CD4-positive, CD25-positive, alpha-beta regulatory T cell (primary cell): ENCODE data around the gene IRS1. TPM values are rescaled to one million over a fixed set of nuclear protein-coding genes. Genes with fewer than 3 reads are reported as not detected.

Experiments
- ATAC-seq, 2 donors: fragments of 150-1000 bp; cut with Tn5 transposase; one replicate each; pipeline ENCODE4 v1.10.0; 2021; ENCODE audit warnings: low read depth in 2 of 2, moderate number of reproducible peaks in 2 of 2, moderate library complexity in 1 of 2
- DNase-seq, 3 donors: peaks; one replicate each; pipeline versions ENCODE4 v3.0.0 to v3.0.0-alpha.2; 2012 to 2022; ENCODE audit warnings: mixed read lengths in 1 of 3
- H3K27ac ChIP-seq: one replicate; pipeline ENCODE4 v1.7.0; 2013; ENCODE audit warnings: mild to moderate bottlenecking, low read length; ENCODE audit not compliant: insufficient read depth, poor library complexity, severe bottlenecking
- H3K27me3 ChIP-seq: one replicate; pipeline ENCODE4 v1.7.0; 2013; ENCODE audit warnings: low read length; ENCODE audit not compliant: control insufficient read depth, insufficient read depth
- H3K36me3 ChIP-seq: one replicate; pipeline ENCODE4 v1.7.0; 2013; ENCODE audit warnings: mild to moderate bottlenecking, low read length, moderate library complexity; ENCODE audit not compliant: control insufficient read depth, insufficient read depth
- H3K4me1 ChIP-seq: 2 replicates; pipeline ENCODE4 v1.7.0; 2013; ENCODE audit warnings: mild to moderate bottlenecking, low read length; ENCODE audit not compliant: insufficient read depth, control insufficient read depth, poor library complexity, severe bottlenecking
- H3K4me3 ChIP-seq: one replicate; pipeline ENCODE4 v1.7.0; 2013; ENCODE audit warnings: low read depth, mild to moderate bottlenecking, low read length, moderate library complexity
- H3K9me3 ChIP-seq, 2 experiments: 1 replicate in 1 of 2; 2 replicates in 1 of 2; pipeline ENCODE4 v1.7.0; 2013; ENCODE audit warnings: low read length in 2 of 2, mild to moderate bottlenecking in 1 of 2, moderate library complexity in 1 of 2; ENCODE audit not compliant: control insufficient read depth in 2 of 2
- H3K27ac Mint-ChIP-seq, 3 donors: one replicate each; pipeline ENCODE4 v1.8.0; 2020 to 2022; ENCODE audit warnings: mild to moderate bottlenecking in 3 of 3, mixed read lengths in 3 of 3, moderate library complexity in 2 of 3
- H3K27me3 Mint-ChIP-seq: one replicate; pipeline ENCODE4 v1.8.0; 2022; ENCODE audit warnings: mild to moderate bottlenecking, mixed read lengths
- H3K36me3 Mint-ChIP-seq: one replicate; pipeline ENCODE4 v1.8.0; 2020; ENCODE audit warnings: mixed read lengths
- H3K4me1 Mint-ChIP-seq, 4 donors: one replicate each; pipeline ENCODE4 v1.8.0; 2020 to 2022; ENCODE audit warnings: mixed read lengths in 4 of 4, mild to moderate bottlenecking in 1 of 4
- H3K4me3 Mint-ChIP-seq, 4 donors: one replicate each; pipeline ENCODE4 v1.8.0; 2020 to 2022; ENCODE audit warnings: mild to moderate bottlenecking in 4 of 4, mixed read lengths in 4 of 4, moderate library complexity in 3 of 4
- H3K9me3 Mint-ChIP-seq, 7 donors: one replicate each; pipeline ENCODE4 v1.8.0; 2020 to 2022; ENCODE audit warnings: mixed read lengths in 7 of 7, mild to moderate bottlenecking in 3 of 7, moderate library complexity in 2 of 7
- polyA plus RNA-seq, 4 donors: library from polyadenylated mRNA; unstranded; fragments of 300-500 nt; fragmentation: Illumina TruSeq; gene quantifications; one replicate each; pipeline ENCODE4 v1.2.3, GENCODE V29; 2021
- total RNA-seq: library from RNA; stranded (reverse); gene quantifications from one replicate; pipeline ENCODE4 v1.2.3, GENCODE V29; 2022

IRS1 gene
- total and polyA plus RNA-seq, 5 donors from 2014 or later, result 0.05 to 3.5 (median 0.15) TPM; not detected in 1

DNA sequence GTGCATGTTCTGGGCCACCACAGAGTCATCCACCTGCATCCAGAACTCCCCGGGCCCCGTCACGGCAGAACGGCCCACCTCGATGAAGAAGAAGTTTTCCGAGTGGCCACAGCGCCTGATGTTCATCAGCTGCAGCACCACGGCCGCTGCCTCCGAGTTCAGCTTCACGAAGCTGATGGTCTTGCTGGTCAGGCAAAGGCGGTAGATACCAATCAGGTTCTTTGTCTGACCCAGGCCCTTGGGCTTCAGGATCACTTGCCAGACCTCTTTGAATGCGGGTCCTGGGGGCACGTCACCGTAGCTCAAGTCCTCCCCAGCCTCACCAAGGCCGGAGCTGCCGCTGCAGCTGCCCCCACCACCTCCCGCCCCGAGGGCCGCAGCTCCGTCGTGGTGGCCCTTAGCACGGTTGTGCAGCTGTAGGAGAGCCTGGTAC, 1.6 kb downstream of the IRS1 start:
- H3K4me3 Mint-ChIP-seq, result peak overlapping the region; percentile 86 to 93 (median 90)
- H3K27ac Mint-ChIP-seq, result peak overlapping the region; percentile 56 to 69 (median 69)
- H3K4me3 ChIP-seq, result no peak overlapping the region
- peaks cover 31% of the 10 kb centered on the region for H3K27me3 Mint-ChIP-seq
- no peak for DNase-seq
- no peaks in the 10 kb centered on the region for H3K9me3 ChIP-seq
- H3K27ac ChIP-seq, result no peak overlapping the region
- no peaks in the 10 kb centered on the region for H3K27me3 ChIP-seq
- H3K4me1 Mint-ChIP-seq, result peaks cover 10 to 29% (median 16%) of the 10 kb centered on the region in 4 donors
- no peaks in the 10 kb centered on the region for H3K36me3 ChIP-seq
- no peak for ATAC-seq
- H3K4me1 ChIP-seq, result peaks cover 30% of the 10 kb centered on the region
- H3K36me3 Mint-ChIP-seq, result no peaks in the 10 kb centered on the region
- H3K9me3 Mint-ChIP-seq, result no peaks in the 10 kb centered on the region

DNA sequence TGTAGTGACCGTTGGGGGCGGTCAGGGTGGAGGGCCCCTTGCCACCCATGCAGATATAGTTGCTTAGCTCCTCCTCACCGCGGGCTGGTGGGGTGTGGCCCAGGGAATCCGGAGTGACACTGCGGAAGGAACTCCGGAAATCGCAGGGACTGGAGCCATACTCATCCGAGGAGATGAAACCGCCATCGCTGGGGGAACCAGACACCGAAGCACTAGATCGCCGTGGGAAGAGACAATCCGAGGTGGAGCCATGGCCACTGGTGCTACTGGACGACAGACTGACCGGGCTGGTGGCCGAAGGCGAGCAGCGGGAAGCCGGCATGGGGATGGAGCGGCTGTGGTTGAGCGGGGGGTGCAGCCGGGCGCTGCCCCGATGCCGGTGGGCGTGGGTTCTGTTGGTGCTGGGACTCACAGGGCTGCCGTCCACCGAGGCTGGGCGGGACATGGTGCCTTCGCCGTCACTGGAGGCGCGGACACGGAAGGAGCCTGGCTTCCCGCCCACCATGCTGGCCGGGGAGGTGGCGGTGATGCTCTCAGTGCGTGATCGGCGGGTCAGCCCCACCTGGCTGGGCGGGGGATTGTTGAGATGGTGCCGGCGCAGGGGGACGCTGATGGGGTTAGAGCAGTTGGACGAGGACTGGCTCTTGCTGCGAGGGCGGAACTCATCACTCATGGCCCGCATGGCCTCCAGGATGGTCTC, 2.2 kb downstream of the IRS1 start:
- Histone ChIP-seq H3K4me1 (peaks cover 30% of the 10 kb centered on the region), H3K36me3 (no peaks in the 10 kb centered on the region), H3K27ac (no peak overlapping the region), H3K4me3 (no peak overlapping the region), H3K27me3 (no peaks in the 10 kb centered on the region), H3K9me3 (no peaks in the 10 kb centered on the region)
- ATAC-seq, result no peak
- H3K27me3 Mint-ChIP-seq, result peaks cover 28% of the 10 kb centered on the region
- peaks cover 7 to 34% (median 15%) of the 10 kb centered on the region in 4 donors for H3K4me1 Mint-ChIP-seq
- H3K9me3 Mint-ChIP-seq, result no peaks in the 10 kb centered on the region
- peak overlapping the region in 1 of 3 donors; percentile 53 for H3K27ac Mint-ChIP-seq
- DNase-seq, result no peak
- peak overlapping the region; percentile 27 to 92 (median 79) for H3K4me3 Mint-ChIP-seq
- H3K36me3 Mint-ChIP-seq, result no peaks in the 10 kb centered on the region

DNA sequence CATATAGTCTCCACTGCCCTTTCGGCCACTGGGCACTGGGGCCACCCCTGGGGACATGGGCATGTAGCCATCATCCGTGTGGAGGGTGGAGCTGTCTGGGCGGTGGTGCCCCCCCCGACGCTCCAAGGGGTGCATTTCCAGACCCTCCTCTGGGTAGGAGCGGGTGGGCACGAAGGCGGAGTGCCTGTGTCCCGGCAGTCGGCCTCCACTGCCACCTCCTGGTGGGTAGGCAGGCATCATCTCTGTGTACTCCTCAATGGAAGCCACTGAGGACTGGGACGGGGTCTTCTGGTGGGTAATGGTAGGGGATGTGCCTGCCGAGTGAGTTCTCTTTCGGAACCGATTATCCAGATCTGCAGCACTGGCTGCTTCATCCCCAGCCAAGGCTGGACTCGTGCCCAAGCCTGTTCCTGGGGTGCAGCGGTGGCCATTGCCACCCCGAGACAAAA, 2.8 kb downstream of the IRS1 start:
- H3K36me3 ChIP-seq, result no peaks in the 10 kb centered on the region
- no peak for ATAC-seq
- Mint-ChIP-seq H3K4me1 (peaks cover 10 to 39% (median 18%) of the 10 kb centered on the region in 4 donors), H3K27ac (no peak overlapping the region), H3K9me3 (no peaks in the 10 kb centered on the region), H3K36me3 (no peaks in the 10 kb centered on the region), H3K27me3 (peaks cover 28% of the 10 kb centered on the region), H3K4me3 (peak overlapping the region in 3 of 4 donors; percentile 35 to 87 (median 72))
- H3K27ac ChIP-seq, result no peak overlapping the region
- no peaks in the 10 kb centered on the region for H3K9me3 ChIP-seq
- no peak overlapping the region for H3K4me3 ChIP-seq
- no peaks in the 10 kb centered on the region for H3K27me3 ChIP-seq
- peaks cover 35% of the 10 kb centered on the region for H3K4me1 ChIP-seq
- no peak for DNase-seq

DNA sequence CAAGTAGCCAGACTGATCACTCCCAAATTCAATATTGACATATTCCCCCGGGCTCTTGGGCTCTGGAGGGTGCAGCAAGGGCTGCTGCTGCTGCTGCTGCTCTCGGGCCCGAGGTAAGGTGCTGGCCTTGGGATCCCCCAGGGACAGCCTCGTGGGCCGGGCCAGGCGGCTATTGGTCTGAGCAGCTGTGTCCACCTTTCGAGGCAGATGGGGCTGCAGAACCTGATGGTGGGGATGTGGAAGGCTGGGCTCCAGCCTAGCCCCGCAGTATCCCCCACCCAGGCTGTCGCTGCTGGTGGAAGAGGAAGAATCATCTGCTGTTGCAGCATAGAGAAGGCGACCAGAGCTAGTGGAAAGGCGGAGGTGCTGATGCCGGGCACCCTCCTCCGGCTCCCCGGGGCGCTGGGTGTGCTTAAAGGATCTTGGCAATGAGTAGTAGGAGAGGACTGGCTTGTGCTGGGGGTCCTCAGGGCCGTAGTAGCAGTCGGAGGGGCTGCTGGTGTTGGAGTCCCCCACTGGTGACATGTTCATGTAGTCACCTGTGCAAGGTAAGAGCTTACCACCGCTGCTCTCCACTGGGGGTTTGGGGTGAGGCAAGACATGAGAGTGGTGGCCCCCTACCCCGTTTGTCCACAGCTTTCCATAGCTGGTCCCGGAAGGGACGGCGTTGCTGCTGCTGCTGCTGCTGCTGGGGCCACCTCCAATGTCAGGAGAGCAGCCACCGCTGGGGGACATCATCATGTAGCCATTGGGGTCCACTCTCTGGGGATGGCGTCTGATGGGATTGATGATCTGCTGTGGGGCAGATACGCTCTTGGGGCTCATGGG, 3.4 kb downstream of the IRS1 start:
- no peak overlapping the region for H3K27ac ChIP-seq
- H3K27me3 Mint-ChIP-seq, result peaks cover 21% of the 10 kb centered on the region
- H3K9me3 ChIP-seq, result no peaks in the 10 kb centered on the region
- H3K4me1 ChIP-seq, result peaks cover 33% of the 10 kb centered on the region
- ATAC-seq (no peak), DNase-seq (no peak)
- H3K9me3 Mint-ChIP-seq, result no peaks in the 10 kb centered on the region
- H3K27me3 ChIP-seq, result no peaks in the 10 kb centered on the region
- H3K27ac Mint-ChIP-seq, result peak overlapping the region in 1 of 3 donors; percentile 71
- H3K4me3 ChIP-seq, result no peak overlapping the region
- H3K4me3 Mint-ChIP-seq, result peak overlapping the region in 3 of 4 donors; percentile 68 to 87 (median 69)
- H3K4me1 Mint-ChIP-seq, result peaks cover 10 to 35% (median 16%) of the 10 kb centered on the region in 4 donors
- H3K36me3 ChIP-seq, result no peaks in the 10 kb centered on the region
- no peaks in the 10 kb centered on the region for H3K36me3 Mint-ChIP-seq

DNA sequence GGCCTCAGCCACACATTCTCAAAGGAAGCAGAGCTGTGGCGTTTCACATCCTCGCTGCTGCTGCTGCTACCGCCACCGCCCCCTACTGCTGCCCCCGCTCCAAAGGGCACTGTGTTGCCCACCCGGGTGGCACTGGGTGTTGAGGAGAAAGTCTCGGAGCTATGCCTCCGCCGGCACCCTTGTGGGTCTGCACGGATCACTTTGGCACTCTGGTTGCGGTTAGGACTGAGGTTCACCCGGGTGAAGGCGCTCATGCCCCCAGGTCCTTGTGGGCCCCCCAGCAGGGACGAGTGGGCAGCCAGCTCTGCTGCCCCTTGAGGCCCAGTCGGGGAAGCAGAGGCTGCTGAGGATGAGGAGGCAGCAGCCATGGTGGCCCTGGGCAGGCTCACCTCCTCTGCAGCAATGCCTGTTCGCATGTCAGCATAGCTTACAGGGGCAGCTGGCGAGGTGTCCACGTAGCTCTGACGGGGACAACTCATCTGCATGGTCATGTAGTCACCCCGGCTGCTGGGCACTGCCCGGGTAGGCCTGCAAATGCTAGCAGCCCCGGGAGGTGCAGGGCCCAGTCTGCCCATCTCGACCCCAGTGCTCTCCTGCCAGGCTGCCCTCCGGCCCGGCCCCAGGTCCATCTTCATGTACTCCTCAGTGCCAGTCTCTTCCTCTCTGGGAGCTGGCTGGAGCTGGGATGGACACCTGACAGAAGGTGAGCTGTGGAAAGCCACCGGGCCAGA, 4.2 kb downstream of the IRS1 start:
- DNase-seq (no peak), ATAC-seq (no peak)
- H3K4me1 ChIP-seq, result peaks cover 33% of the 10 kb centered on the region
- H3K4me3 ChIP-seq, result no peak overlapping the region
- no peak overlapping the region for H3K27ac ChIP-seq
- no peaks in the 10 kb centered on the region for H3K36me3 ChIP-seq
- Mint-ChIP-seq H3K9me3 (no peaks in the 10 kb centered on the region), H3K4me1 (peaks cover 10 to 35% (median 16%) of the 10 kb centered on the region in 4 donors), H3K27me3 (peaks cover 14% of the 10 kb centered on the region), H3K4me3 (peak overlapping the region in 2 of 4 donors; percentile 68 to 87), H3K27ac (no peak overlapping the region), H3K36me3 (no peaks in the 10 kb centered on the region)
- no peaks in the 10 kb centered on the region for H3K27me3 ChIP-seq
- no peaks in the 10 kb centered on the region for H3K9me3 ChIP-seq

DNA sequence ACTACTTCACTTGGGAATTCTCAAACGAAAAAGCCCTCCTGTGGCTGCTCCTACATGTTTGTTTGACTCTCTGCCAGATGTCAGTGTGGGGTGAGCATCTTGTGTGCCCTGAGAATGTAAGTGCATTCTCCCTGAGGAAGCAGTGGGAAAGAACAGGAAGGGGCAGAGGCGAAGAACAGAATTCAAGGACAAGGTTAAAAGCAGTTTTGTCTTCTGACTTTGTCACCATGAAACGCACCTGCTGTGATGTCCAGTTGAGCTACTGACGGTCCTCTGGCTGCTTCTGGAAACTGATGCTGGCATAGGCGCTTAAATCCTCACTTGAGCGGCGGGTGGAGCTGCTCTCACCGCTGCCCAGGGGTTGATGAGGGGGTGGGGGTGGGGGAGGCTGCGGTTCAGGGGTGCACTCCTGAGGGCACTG, 4.9 kb downstream of the IRS1 start:
- Mint-ChIP-seq H3K4me3 (peak overlapping the region in 2 of 4 donors; percentile 52 to 85), H3K27ac (peak overlapping the region in 2 of 3 donors; percentile 34 to 61), H3K4me1 (peaks cover 10 to 32% (median 16%) of the 10 kb centered on the region in 4 donors)

DNA sequence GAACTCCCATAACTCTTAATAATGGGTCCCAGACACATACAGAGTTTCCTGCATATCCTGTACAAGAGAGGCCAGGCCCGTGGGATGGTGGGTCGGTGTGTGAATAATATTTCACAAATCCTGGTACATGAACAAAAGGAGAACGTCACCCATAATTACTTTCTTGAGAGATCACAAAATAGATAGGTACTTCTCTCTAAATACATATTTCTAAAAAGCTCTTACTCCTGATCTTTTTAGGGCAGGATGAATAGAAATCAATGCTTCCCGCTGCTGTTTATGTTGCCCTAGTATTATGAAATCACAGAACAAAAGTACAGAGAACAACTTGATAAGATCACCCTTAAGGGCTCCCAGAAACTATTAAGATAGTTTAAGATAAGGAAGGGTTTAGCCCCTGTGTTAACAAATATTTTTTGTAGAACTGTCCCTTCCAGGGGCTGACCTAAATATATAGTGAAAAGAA, 5.4 kb downstream of the IRS1 start:
- DNase-seq (no peak), ATAC-seq (no peak)
- H3K27me3 Mint-ChIP-seq, result peaks cover 14% of the 10 kb centered on the region
- H3K27ac Mint-ChIP-seq, result peak overlapping the region in 1 of 3 donors; percentile 61
- H3K36me3 Mint-ChIP-seq, result no peaks in the 10 kb centered on the region
- Histone ChIP-seq H3K9me3 (no peaks in the 10 kb centered on the region), H3K36me3 (no peaks in the 10 kb centered on the region), H3K27me3 (no peaks in the 10 kb centered on the region), H3K27ac (no peak overlapping the region), H3K4me1 (peaks cover 27% of the 10 kb centered on the region), H3K4me3 (no peak overlapping the region)
- no peaks in the 10 kb centered on the region for H3K9me3 Mint-ChIP-seq
- peak overlapping the region in 2 of 4 donors; percentile 52 to 85 for H3K4me3 Mint-ChIP-seq
- peaks cover 10 to 33% (median 16%) of the 10 kb centered on the region in 4 donors for H3K4me1 Mint-ChIP-seq

More for the DNA sequence above, 4.9 kb downstream of the IRS1 start:
- no peak for ATAC-seq
- no peak overlapping the region for H3K4me3 ChIP-seq
- no peaks in the 10 kb centered on the region for H3K36me3 ChIP-seq
- H3K9me3 ChIP-seq, result no peaks in the 10 kb centered on the region
- H3K27me3 ChIP-seq, result no peaks in the 10 kb centered on the region
- H3K27me3 Mint-ChIP-seq, result peaks cover 14% of the 10 kb centered on the region
- no peaks in the 10 kb centered on the region for H3K9me3 Mint-ChIP-seq
- no peaks in the 10 kb centered on the region for H3K36me3 Mint-ChIP-seq
- no peak for DNase-seq
- H3K27ac ChIP-seq, result no peak overlapping the region
- H3K4me1 ChIP-seq, result peaks cover 27% of the 10 kb centered on the region
